GM12873 (cell line): Measurements from ENCODE around the gene NTMT1.

Experiments
- TF ChIP-seq, protein P1 (sequence below): IDR thresholded peaks from 2 replicates; pipeline ENCODE4 v1.5.1; 2012; ENCODE audit warnings: low read depth, mild to moderate bottlenecking, moderate library complexity, low read length, control low read depth; ENCODE audit not compliant: insufficient read depth; ENCODE audit errors: missing control alignments

The NTMT1 gene

DNA sequence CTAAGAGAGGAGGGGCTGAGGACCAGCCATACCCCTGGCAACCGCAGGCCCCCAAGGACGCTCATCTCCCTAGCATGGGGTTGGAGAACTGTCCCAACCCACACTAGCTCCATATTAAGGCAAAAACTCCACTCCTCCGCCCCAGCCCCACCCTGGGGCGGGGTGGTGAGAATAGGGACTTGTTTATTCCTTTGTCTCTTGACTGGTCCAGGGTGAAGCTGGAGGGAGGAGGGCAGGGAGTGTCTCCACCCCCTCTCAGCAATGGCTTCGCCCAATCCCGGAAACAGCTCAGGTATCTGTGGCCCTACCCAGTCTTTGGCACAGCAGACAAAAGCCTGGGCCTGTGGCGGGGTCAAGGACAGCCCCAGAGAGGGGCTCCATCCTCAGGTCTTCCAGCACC is 56.4 kb downstream of the NTMT1 start:
- TF ChIP-seq, protein P1, sequence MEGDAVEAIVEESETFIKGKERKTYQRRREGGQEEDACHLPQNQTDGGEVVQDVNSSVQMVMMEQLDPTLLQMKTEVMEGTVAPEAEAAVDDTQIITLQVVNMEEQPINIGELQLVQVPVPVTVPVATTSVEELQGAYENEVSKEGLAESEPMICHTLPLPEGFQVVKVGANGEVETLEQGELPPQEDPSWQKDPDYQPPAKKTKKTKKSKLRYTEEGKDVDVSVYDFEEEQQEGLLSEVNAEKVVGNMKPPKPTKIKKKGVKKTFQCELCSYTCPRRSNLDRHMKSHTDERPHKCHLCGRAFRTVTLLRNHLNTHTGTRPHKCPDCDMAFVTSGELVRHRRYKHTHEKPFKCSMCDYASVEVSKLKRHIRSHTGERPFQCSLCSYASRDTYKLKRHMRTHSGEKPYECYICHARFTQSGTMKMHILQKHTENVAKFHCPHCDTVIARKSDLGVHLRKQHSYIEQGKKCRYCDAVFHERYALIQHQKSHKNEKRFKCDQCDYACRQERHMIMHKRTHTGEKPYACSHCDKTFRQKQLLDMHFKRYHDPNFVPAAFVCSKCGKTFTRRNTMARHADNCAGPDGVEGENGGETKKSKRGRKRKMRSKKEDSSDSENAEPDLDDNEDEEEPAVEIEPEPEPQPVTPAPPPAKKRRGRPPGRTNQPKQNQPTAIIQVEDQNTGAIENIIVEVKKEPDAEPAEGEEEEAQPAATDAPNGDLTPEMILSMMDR: no peak

DNA sequence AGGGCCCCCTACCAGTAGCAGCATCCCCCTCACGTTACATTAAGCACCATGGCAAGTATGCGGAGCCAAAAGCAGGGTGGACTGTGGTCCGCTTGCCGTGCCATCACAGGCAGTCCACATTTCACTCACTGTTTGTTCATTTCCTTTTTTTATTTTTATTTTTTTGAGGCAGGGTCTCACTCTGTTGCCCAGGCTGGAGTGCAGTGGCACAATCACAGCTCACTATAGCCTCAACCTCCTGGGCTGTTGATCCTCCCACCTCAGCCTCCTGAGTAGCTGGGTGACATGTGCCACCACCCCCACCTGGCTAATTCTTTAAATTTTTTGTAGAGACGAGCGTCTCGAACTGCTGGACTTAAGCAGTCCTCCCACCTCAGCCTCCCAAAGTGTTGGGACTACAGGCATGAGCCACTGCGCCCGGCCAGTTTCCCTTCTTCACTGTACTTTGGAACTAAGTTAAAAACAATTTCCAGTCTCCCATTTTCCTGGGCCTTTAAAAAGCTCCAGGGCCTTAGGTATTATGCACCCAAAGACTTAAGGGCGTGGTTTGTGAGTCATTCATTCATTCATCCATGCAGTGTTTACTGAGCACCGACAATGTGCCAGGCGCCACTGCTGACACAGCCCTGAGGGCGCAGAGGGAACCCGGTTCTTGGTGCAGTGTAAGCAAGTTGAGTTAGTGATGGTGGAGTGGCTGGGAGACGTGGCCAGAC is 59.4 kb downstream of the NTMT1 start:
- TF ChIP-seq, protein P1: no peak
